Omental fat pad (tissue), 4 donors: ENCODE data around the gene ARHGAP45. TPM values are rescaled to one million over a fixed set of nuclear protein-coding genes. Genes with fewer than 3 reads are reported as not detected.

Source experiments
- ATAC-seq: fragments of 150-250 bp; one replicate; pipeline ENCODE4 v1.9.1; 2016; ENCODE audit warnings: mild to moderate bottlenecking, moderate library complexity; ENCODE audit not compliant: low FRiP score
- DNase-seq: peaks from one replicate; pipeline ENCODE4 v3.0.0-alpha.2; 2019; ENCODE audit warnings: low spot score
- total RNA-seq, 4 donors: library from RNA; depleted of rRNA; stranded (reverse); fragments of >200 nt; gene quantifications; one replicate each; pipeline ENCODE4 v1.1.0, GENCODE V29; 2016
- TF ChIP-seq, protein P1 (sequence below), 3 donors: fragments of 450-650 bp; IDR thresholded peaks; one replicate each; pipeline ENCODE4 v1.5.1; 2016 to 2017; ENCODE audit warnings: antibody characterized with exemption in 3 of 3, mild to moderate bottlenecking in 3 of 3, moderate library complexity in 2 of 3

The ARHGAP45 gene
- total RNA-seq, 4 donors from 2014 or later: 21.4 to 97.6 (median 36.3) TPM

DNA sequence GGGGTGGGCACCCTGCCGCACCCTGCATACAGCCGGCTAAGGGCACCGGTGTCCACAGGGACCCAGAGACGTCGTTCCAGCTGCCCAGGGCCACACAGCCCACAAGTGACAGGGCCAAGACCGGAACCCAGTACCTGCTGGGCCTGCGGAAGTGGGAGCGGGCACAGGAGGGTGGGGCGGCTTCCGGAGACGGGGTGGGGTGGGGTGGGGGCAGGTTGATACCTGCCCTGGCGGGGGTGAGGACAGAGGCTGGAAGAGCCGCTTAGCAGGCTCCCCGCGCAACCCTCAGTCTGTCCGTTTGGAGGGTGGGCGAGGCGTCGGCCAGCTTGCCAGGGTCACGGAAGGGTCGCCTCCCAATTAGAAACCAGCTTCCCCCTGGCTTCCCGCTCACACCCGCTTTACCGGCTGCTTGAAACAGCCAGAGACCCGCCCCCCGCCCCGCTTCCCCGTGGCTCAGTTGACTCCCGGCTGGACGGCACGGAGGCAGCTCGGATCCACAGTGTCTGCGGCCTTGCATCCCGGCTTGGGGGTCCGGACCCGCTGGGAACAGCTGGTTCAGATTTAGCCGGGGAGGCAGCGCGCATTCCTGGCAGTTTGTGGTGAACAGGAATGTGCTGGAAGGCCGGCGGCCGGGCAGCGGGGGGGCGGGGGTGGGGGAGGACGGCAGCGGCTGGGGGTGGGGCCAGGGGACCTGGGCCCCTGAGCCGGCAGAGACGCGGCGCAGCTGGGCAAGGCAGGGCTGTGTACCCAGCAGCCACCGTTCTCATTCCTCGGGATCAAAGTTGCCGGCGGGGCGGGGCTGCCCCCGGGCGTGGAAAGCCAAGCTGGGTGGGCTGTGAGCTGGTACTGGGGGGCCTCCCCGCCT, 38.7 kb upstream of the ARHGAP45 start:
- no peak for DNase-seq

DNA sequence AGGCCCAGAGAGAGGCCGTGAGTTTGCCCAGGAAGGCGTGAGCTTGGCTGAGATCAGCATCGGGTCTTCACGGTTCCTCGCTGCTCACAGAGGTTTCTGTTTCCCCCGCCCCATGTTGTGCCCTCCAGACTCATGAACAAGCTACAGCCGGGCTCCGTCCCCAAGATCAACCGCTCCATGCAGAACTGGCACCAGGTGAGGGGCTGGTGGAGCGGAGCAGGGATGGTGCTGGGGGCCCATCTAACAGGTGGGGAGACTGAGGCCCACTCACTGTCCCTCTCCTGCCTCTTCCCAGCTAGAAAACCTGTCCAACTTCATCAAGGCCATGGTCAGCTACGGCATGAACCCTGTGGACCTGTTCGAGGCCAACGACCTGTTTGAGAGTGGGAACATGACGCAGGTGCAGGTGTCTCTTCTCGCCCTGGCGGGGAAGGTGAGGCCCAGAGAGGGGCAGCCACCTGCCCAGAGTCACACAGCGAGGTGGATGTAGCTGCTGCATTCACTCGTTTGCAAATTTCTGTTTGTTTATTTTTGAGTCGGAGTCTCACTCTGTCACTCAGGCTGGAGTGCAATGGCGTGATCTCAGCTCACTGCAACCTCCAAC, 34.6 kb upstream of the ARHGAP45 start:
- TF ChIP-seq, protein P1, sequence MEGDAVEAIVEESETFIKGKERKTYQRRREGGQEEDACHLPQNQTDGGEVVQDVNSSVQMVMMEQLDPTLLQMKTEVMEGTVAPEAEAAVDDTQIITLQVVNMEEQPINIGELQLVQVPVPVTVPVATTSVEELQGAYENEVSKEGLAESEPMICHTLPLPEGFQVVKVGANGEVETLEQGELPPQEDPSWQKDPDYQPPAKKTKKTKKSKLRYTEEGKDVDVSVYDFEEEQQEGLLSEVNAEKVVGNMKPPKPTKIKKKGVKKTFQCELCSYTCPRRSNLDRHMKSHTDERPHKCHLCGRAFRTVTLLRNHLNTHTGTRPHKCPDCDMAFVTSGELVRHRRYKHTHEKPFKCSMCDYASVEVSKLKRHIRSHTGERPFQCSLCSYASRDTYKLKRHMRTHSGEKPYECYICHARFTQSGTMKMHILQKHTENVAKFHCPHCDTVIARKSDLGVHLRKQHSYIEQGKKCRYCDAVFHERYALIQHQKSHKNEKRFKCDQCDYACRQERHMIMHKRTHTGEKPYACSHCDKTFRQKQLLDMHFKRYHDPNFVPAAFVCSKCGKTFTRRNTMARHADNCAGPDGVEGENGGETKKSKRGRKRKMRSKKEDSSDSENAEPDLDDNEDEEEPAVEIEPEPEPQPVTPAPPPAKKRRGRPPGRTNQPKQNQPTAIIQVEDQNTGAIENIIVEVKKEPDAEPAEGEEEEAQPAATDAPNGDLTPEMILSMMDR (IDR thresholded peaks at IDR 0.05): no peak
- DNase-seq (no peak), ATAC-seq (no peak)

More for the DNA sequence above, 38.7 kb upstream of the ARHGAP45 start:
- peak; percentile 32 for ATAC-seq
- TF ChIP-seq, protein P1 (IDR thresholded peaks at IDR 0.05): no peak

DNA sequence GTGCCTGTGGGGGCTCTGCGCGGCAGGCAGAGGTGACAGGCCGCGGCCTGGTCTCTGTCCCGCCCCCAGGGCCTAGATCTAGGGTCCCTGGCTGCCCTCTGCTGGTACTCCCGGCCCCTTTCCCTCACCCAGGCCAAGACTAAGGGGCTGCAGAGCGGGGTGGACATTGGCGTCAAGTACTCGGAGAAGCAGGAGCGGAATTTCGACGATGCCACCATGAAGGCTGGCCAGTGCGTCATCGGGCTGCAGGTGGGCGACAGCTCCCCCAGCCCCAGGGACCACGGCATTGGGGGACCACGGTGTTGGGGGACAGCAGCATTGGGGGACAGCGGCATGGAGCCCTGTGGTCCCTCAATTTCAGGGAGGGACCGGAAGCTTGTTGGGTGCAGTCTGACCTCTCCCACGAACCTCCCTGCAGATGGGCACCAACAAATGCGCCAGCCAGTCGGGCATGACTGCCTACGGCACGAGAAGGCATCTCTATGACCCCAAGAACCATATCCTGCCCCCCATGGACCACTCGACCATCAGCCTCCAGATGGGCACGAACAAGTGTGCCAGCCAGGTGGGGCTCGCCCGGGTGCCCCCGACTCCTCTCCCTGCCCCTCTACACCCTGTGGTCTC, 30.9 kb upstream of the ARHGAP45 start:
- TF ChIP-seq, protein P1 (IDR thresholded peaks at IDR 0.05): no peak
- no peak for DNase-seq
- no peak for ATAC-seq

DNA sequence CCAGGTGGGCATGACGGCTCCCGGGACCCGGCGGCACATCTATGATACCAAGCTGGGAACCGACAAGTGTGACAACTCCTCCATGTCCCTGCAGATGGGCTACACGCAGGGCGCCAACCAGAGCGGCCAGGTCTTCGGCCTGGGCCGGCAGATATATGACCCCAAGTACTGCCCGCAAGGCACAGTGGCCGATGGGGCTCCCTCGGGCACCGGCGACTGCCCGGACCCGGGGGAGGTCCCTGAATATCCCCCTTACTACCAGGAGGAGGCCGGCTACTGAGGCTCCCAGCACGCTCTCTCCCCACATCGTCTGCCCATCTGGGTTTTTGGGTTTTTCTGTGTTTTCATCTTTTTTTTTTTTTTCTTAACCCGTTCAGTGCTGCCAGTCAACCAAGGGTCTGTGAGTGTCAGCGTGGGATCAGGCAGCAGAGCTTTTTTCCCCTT, 29.3 kb upstream of the ARHGAP45 start:
- TF ChIP-seq, protein P1 (IDR thresholded peaks at IDR 0.05): no peak
- ATAC-seq (no peak), DNase-seq (no peak)

DNA sequence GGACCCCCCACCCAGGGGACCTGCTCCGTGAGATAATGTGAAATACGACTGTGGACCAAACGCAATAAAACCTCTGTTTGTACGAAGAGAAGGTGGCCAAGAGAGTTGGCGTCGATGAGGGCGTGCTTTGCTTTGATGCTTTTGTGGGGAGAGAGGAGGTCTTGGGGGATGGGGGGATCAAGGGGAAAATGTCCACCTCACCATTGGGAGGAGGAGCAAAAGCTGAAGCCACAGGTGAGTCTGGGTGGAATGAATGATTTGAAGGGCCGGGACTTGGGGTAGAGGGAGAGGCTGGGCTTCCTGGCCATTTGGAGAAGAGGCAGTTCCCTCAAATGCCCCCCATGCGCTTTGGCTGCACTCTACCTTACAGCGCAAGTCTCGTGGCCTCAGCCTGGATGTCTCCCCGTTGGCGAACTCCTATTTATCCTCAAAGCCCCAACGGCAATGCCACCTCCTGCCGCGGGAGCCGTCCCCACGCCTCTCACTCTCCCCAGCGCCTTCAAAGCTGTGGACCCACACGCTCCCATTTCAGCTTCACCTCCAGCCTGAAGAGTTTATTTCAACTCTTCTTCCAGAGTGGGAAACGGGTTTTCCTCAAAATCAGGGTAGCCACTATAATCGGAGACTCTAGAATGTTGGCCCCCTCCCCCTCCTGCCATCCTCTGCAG, 27.9 kb upstream of the ARHGAP45 start:
- TF ChIP-seq, protein P1 (IDR thresholded peaks at IDR 0.05): no peak
- no peak for DNase-seq
- no peak for ATAC-seq

DNA sequence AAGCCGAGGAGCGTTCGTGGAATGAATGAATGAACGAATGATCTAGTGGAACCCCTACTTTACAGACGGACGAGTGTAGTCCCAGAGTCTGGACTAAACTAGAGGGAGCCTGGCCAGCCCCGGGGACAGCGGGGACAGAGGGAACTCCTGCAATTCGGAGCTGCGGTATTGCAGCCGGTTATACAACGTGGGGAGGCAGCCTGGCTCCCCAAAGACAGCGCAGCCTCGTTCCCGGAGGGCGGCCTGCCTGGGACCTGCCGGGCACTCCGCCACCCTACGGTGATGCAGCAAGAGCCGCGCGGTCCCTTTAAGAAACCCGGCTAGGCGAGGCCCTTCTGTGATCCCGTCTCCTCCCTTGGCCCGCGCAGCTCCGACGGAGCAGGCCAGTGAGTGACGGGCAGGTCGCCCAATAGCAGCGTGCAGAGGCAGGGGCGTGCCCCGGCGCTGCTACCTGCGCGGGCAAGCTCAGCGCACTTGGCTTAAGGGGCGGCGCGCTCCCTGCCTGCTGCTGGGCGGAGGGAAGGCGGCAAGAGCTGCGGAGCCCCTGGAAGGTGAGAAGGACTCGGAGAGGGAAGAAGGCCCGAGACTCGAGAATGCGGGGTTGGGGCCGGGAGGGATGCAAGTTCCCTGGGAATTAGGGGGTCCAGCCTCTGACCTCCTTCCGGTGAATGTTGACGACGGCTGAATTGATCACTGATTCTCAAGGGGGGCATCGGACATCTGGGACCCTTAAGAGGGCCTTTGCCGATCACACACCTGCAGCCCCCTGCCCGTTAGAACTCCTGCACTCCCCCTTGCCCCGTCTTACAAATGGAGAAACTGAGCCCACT, 27.1 kb upstream of the ARHGAP45 start, which contains the start of gene ABCA7:
ABCA7 (plus strand) TSS at position 462 of the 830 bp plus-strand sequence. CDS start 1,255 bp downstream, outside the sequence.
- TF ChIP-seq, protein P1 (IDR thresholded peaks at IDR 0.05): no peak
- DNase-seq: peak; percentile 94
- ATAC-seq: peak; percentile 96
